Measurements from ENCODE around the gene CD55.
"Not testable (repeated sequence)": the region's sequence is repeated elsewhere in the genome, so short reads cannot be mapped to it uniquely, and the experiment has no call there.

CD55 gene

DNA sequence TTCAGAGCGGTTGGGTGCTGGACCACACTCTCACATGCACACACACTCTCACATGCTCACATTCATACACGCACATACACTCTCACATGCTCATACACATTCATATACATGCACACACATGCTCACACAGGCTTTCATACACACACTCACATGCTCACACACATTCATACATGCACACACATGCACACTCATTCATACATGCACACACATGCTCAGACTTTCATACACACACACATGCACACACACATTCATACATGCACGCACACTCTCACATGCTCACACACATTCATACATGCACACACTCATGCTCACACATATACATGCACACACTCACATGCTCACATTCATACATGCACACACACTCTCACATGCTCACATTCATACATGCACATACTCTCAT is 6.0 kb upstream of the CD55 start:
- TF ChIP-seq, protein P1, sequence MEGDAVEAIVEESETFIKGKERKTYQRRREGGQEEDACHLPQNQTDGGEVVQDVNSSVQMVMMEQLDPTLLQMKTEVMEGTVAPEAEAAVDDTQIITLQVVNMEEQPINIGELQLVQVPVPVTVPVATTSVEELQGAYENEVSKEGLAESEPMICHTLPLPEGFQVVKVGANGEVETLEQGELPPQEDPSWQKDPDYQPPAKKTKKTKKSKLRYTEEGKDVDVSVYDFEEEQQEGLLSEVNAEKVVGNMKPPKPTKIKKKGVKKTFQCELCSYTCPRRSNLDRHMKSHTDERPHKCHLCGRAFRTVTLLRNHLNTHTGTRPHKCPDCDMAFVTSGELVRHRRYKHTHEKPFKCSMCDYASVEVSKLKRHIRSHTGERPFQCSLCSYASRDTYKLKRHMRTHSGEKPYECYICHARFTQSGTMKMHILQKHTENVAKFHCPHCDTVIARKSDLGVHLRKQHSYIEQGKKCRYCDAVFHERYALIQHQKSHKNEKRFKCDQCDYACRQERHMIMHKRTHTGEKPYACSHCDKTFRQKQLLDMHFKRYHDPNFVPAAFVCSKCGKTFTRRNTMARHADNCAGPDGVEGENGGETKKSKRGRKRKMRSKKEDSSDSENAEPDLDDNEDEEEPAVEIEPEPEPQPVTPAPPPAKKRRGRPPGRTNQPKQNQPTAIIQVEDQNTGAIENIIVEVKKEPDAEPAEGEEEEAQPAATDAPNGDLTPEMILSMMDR (IDR thresholded peaks at IDR 0.05; ENCODE audit: extremely low read depth, missing control alignments), result no peak
- DNase-seq (ENCODE audit: low spot score), result no peak

DNA sequence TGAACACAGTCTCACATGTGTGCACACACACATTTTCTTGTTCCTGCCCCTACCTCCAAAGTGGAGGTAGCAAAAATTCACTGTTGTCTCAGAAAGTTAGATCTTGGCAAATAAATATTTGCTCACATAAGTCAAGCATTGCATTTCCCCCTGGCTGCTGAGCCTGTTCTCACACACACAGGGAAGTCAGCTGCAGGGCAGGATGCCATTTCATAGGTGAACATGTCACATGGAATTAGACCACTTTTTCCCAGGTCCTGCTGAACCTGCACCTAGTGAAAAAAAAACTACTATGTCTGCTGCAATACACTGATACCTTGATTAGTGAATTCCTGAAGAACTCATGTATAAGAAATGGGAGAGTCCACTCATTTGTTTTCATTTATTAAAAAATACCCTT is 5.3 kb upstream of the CD55 start:
- no peak for DNase-seq (ENCODE audit: low spot score)
- TF ChIP-seq, protein P1 (IDR thresholded peaks at IDR 0.05; ENCODE audit: extremely low read depth, missing control alignments), result no peak

DNA sequence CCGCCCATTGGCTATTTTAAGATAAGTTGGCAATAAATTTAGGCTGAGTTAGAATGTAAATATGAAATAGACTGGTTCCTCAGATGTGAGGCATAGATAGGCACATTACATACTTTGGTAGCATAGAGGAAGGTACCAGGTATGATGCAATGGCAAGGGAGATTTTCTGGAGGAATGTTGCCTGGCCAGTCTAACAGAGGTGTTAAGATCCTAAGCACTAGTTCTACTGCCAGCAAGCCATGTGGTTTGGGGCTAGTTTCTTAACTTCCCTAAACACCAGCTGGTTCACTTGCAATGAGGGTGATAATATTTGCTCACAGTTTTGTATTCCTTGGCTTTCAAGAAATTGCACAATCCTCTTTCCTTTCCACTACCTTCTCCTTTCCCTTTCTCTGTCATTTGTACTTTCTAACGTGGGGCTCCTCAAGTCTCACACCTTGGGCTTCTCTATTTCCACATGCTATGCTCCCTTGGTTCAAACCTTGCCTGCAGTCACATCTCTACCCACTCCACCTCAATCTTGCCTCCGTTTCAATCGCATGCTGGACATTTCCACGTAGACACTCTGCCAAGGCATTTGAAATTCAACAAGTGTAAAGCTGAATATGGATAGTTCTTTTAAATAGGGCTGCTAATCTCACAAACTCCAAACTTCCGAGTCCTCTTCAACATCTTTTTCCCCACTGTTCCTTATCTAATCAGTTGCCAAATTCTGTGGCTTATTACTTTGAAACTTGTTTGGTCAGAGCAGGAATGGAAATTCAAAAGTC is 4.7 kb upstream of the CD55 start:
- no peak for DNase-seq (ENCODE audit: low spot score)
- TF ChIP-seq, protein P1 (IDR thresholded peaks at IDR 0.05; ENCODE audit: extremely low read depth, missing control alignments), result no peak

DNA sequence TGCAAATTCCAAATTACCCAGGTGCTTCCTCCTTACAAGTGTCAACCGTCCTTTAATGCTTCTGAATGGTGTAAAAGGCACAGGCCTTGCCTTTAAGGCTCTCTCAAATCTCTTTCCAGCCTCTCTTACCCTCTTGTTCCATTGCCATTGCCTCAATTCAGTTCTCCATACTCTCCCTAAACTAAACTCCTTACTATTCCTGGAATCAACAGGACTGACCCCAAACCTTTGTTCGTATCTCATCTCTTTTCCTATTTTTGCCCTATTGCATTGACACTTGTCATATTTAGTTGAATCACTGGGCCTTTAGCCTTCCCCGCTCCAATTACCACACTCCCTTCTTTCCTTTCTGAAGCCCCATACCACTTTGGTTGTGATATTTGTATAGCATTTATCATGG is 3.9 kb upstream of the CD55 start:
- no peak for DNase-seq (ENCODE audit: low spot score)
- TF ChIP-seq, protein P1 (IDR thresholded peaks at IDR 0.05; ENCODE audit: extremely low read depth, missing control alignments), result no peak

GRCh38 chr1:207318072-207318619 is 3.3 kb upstream of the CD55 start:
- DNase-seq (ENCODE audit: low spot score), result no peak

DNA sequence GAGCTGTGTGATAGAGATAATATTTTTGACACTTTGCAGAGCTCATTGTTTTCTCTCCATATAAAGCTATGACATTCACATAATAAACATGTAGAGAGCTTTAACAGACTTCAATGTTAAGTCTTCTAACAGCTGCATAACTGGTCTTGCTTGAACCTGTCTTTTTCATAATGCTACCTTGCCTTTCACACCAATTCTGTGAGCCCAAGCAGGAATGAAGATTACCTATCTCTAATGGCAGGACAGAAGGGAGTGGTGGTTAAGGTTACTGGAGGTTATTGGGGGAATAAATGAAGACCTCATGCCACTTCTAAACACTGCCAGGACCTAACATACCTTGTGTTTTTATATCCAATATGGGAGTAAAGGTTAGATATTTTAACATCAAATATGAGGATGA is 2.3 kb upstream of the CD55 start:
- TF ChIP-seq, protein P1 (IDR thresholded peaks at IDR 0.05; ENCODE audit: extremely low read depth, missing control alignments), result no peak
- DNase-seq (ENCODE audit: low spot score), result no peak

More at GRCh38 chr1:207318072-207318619, 3.3 kb upstream of the CD55 start:
- TF ChIP-seq, protein P1 (IDR thresholded peaks at IDR 0.05; ENCODE audit: extremely low read depth, missing control alignments), result no peak

DNA sequence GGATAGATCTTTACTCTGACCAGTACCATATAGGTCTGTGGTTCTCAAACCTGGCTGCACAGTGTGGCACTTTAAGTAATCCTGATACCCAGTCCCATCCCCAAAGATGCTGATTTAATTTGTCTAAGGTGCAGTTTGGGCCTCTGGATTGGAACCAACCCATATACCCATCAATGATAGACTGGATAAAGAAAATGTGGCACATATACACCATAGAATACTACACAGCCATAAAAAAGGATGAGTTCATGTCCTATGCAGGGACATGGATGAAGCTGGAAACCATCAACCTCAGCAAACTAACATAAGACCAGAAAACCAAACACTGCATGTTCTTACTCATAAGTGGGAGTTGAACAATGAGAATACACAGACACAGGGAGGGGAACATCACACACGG is 1.4 kb upstream of the CD55 start:
- not testable (repeated sequence) for DNase-seq (ENCODE audit: low spot score)
